ENCODE data around the gene DLX1. TPM values are rescaled to one million over a fixed set of nuclear protein-coding genes. Genes with fewer than 3 reads are reported as not detected.

DLX1 gene
- total RNA-seq, 4 donors from 2014 or later = 0.23 to 1.4 (median 0.79) TPM

GRCh38 chr2:172080641-172081220 lies 4.6 kb upstream of the DLX1 start:
- TF ChIP-seq POLR2A (IDR thresholded peaks at IDR 0.05) (no peak), CTCF (IDR thresholded peaks at IDR 0.05) (no peak)
- WGBS, 2 donors = 47 to 53% methylated on average over 25 of the region's 25 CpGs
- DNase-seq (ENCODE audit: low spot score in 2 of 2) = peak in 1 of 2 donors; percentile 9
- no peak overlapping the region for H3K4me3 ChIP-seq (ENCODE audit: low read depth, poor library complexity, severe bottlenecking)
- intact Hi-C loops (cut with DNase I; ENCODE audit: low total_unique reads) = no loop called here

- intact Hi-C loops (cut with DNase I; ENCODE audit: low total_unique reads) = no loop called here
- no peak overlapping the region for H3K4me3 ChIP-seq (ENCODE audit: low read depth, poor library complexity, severe bottlenecking)
- peak in 1 of 2 donors; percentile 11 for DNase-seq (ENCODE audit: low spot score in 2 of 2)
- no peak for TF ChIP-seq POLR2A (IDR thresholded peaks at IDR 0.05)
- TF ChIP-seq CTCF (IDR thresholded peaks at IDR 0.05) = no peak
- WGBS, 2 donors = 24 to 27% methylated on average over 28 to 36 of the region's 36 CpGs
Measured at GRCh38 chr2:172081221-172082022, 3.9 kb upstream of the DLX1 start.

- peak in 1 of 2 donors; percentile 12 for DNase-seq (ENCODE audit: low spot score in 2 of 2)
- 22 to 27% methylated on average over 14 of the region's 14 CpGs for WGBS, 2 donors
- intact Hi-C loops (cut with DNase I; ENCODE audit: low total_unique reads) = no loop called here
Measured at GRCh38 chr2:172082105-172082943, 3.0 kb upstream of the DLX1 start.

GRCh38 chr2:172082944-172083627 lies 2.2 kb upstream of the DLX1 start:
- intact Hi-C loops (cut with DNase I; ENCODE audit: low total_unique reads) = no loop called here
- TF ChIP-seq CTCF (IDR thresholded peaks at IDR 0.05) = no peak
- no peak for TF ChIP-seq POLR2A (IDR thresholded peaks at IDR 0.05)
- DNase-seq (ENCODE audit: low spot score in 2 of 2) = peak in 1 of 2 donors; percentile 13
- no peak overlapping the region for H3K4me3 ChIP-seq (ENCODE audit: low read depth, poor library complexity, severe bottlenecking)
- 10 to 11% methylated on average over 42 of the region's 42 CpGs for WGBS, 2 donors

More at GRCh38 chr2:172082105-172082943, 3.0 kb upstream of the DLX1 start:
- H3K4me3 ChIP-seq (ENCODE audit: low read depth, poor library complexity, severe bottlenecking) = no peak overlapping the region
- TF ChIP-seq CTCF (IDR thresholded peaks at IDR 0.05) (no peak), POLR2A (IDR thresholded peaks at IDR 0.05) (no peak)

GRCh38 chr2:172083628-172084394 lies 1.5 kb upstream of the DLX1 start:
- WGBS, 2 donors = 14 to 19% methylated on average over 21 to 23 of the region's 23 CpGs
- no peak overlapping the region for H3K4me3 ChIP-seq (ENCODE audit: low read depth, poor library complexity, severe bottlenecking)
- TF ChIP-seq CTCF (IDR thresholded peaks at IDR 0.05) = no peak
- no peak for TF ChIP-seq POLR2A (IDR thresholded peaks at IDR 0.05)
- peak in 1 of 2 donors; percentile 12 for DNase-seq (ENCODE audit: low spot score in 2 of 2)
- intact Hi-C loops (cut with DNase I; ENCODE audit: low total_unique reads) = no loop called here

Data from lower leg skin (tissue), 4 donors.